Heart left ventricle (tissue), 16 donors: ENCODE data around the gene TPRG1. TPM values are rescaled to one million over a fixed set of nuclear protein-coding genes. Genes with fewer than 3 reads are reported as not detected.

Experiments
- ATAC-seq, 4 donors: fragments of 200-7000 bp; cut with Tn5 transposase; one replicate each; pipeline ENCODE4 v1.9.1; 2020 to 2022; ENCODE audit warnings: moderate library complexity in 4 of 4, mild to moderate bottlenecking in 3 of 4, moderate number of reproducible peaks in 1 of 4
- DNase-seq, 5 donors: peaks; one replicate each; pipeline ENCODE4 v3.0.0-alpha.2; 2020
- H3K27ac ChIP-seq, 12 donors: fragments of 200-600 bp; sonication (generic) in 4 of 12; one replicate each; pipeline versions ENCODE4 v1.5.0 to v1.8.0; 2016 to 2022; ENCODE audit warnings: mild to moderate bottlenecking in 2 of 12
- H3K27me3 ChIP-seq, 9 donors: fragments of 200-600 bp; sonication (generic) in 2 of 9; one replicate each; pipeline versions ENCODE4 v1.5.1 to v1.8.0; 2016 to 2022; ENCODE audit warnings: mild to moderate bottlenecking in 3 of 9
- H3K36me3 ChIP-seq, 9 donors: fragments of 200-600 bp; sonication (generic) in 2 of 9; one replicate each; pipeline versions ENCODE4 v1.5.0 to v1.8.0; 2018 to 2022; ENCODE audit warnings: mild to moderate bottlenecking in 2 of 9
- H3K4me1 ChIP-seq, 12 donors: fragments of 200-600 bp; sonication (generic) in 4 of 12; one replicate each; pipeline versions ENCODE4 v1.5.0 to v1.8.0; 2016 to 2022; ENCODE audit warnings: mild to moderate bottlenecking in 3 of 12
- H3K4me3 ChIP-seq, 12 donors: fragments of 200-600 bp; sonication (generic) in 4 of 12; one replicate each; pipeline versions ENCODE4 v1.5.0 to v1.8.0; 2017 to 2022; ENCODE audit warnings: mild to moderate bottlenecking in 9 of 12, moderate library complexity in 4 of 12
- H3K9me3 ChIP-seq, 12 donors: fragments of 200-600 bp; sonication (generic) in 4 of 12; one replicate each; pipeline versions ENCODE4 v1.5.0 to v1.8.0; 2016 to 2022; ENCODE audit warnings: mild to moderate bottlenecking in 1 of 12
- POLR2A ChIP-seq, 2 donors: fragments of 450-650 bp; IDR thresholded peaks; one replicate each; pipeline ENCODE4 v1.6.1; 2017; ENCODE audit warnings: antibody characterized with exemption in 2 of 2, mild to moderate bottlenecking in 2 of 2, moderate library complexity in 2 of 2
- WGBS, 4 donors: extraction: QIAGEN DNeasy Blood & Tissue Kit in 2 of 4; methylation state at CpG; one replicate each; pipeline versions ENCODE4 v1.1.5 to v1.1.7; 2013 to 2018; 5-methylcytosine and 5-hydroxymethylcytosine counted together
- intact Hi-C, 10 donors: fragments of 100-400 bp; cut with DNase I; formaldehyde crosslinking; loops; one replicate each; pipeline versions ENCODE4 v1.11.1 to v1.14.2; 2022
- long read RNA-seq, 3 donors: library from polyadenylated mRNA; unstranded; transcript quantifications; one replicate each; pipeline ENCODE4 v2.0.0, GENCODE V29; 2020 to 2021
- polyA plus RNA-seq, 2 donors: library from polyadenylated mRNA; stranded (reverse); fragments of 200-250 nt; gene quantifications; one replicate each; pipeline ENCODE4 v1.2.3, GENCODE V29; 2013
- total RNA-seq, 9 donors: library from RNA; depleted of rRNA in 2 of 9; stranded (reverse); fragments of >200 nt in 2 of 9; fragmentation: NEBNext Ultra II Directional in 3 of 9; extraction: Animal tissue kit (Norgen Biotek cat#: 25700) in 3 of 9; gene quantifications; one replicate each; pipeline versions ENCODE4 v1.1.0 to v1.2.4, GENCODE V29; 2016 to 2023
- TF ChIP-seq, protein P1 (sequence below), 12 donors: fragments of 200-600 bp; sonication (generic) in 4 of 12; IDR thresholded peaks; one replicate each; pipeline versions ENCODE4 v1.5.0 to v1.8.0; 2018 to 2022; ENCODE audit warnings: antibody characterized with exemption in 12 of 12, mild to moderate bottlenecking in 5 of 12
- donor health status: ischemic (EF 13 %, LVEDD 7.1; RV severe dilation, severe dysfunction).
- donor health status: healthy with polysubstance abuse.
- donor health status: DM: no; HTN: yes; CAD: no.
- donor health status: DM: no; HTN: no; CAD: no.
- donor health status: ischemic (EF 25% LVEDD 6.9; RV normal size, moderate dysfunction).
- donor health status: ischemic (EF 25% LVEDD 5.7; RV mildly dilated, moderate dysfunction).
- donor health status: healthy.
- donor health status: DM: yes; HTN: yes; CAD: no.
- donor health status: ischemic (EF 35%, LVEDD 5.7; RV mildly dilated, moderate dysfunction).
- donor health status: nonischemic (EF 11% LVEDD 7.7; RV severe dilation, severe dysfunction).
- donor health status: DM: yes; HTN: yes; CAD: no.
- donor health status: PGD.
- donor health status: ischemic (EF 29% LVEDD 5.4; RV normal size, mild dysfunction).
- donor health status: nonischemic (EF 23%, LVEDD 6.1; RV moderate dilation, normal function).

The TPRG1 gene, protein sequence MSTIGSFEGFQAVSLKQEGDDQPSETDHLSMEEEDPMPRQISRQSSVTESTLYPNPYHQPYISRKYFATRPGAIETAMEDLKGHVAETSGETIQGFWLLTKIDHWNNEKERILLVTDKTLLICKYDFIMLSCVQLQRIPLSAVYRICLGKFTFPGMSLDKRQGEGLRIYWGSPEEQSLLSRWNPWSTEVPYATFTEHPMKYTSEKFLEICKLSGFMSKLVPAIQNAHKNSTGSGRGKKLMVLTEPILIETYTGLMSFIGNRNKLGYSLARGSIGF
- total RNA-seq (1 to 10 TPM in 6 of 9 donors, under 1 TPM in 3; 0.13 to 9.5 (median 1.3) TPM), polyA plus RNA-seq (1 to 10 TPM in 1 of 2 donors, under 1 TPM in 1; 0.42 to 1.1 TPM)
- long read RNA-seq, donor 1: 0 reads
- long read RNA-seq, donor 2, partial matches to known transcripts: 0 of 2 reads
- long read RNA-seq, donor 2, other reads (novel, unspliced or antisense): 2 of 2 reads
- long read RNA-seq, donor 3: 0 reads

DNA sequence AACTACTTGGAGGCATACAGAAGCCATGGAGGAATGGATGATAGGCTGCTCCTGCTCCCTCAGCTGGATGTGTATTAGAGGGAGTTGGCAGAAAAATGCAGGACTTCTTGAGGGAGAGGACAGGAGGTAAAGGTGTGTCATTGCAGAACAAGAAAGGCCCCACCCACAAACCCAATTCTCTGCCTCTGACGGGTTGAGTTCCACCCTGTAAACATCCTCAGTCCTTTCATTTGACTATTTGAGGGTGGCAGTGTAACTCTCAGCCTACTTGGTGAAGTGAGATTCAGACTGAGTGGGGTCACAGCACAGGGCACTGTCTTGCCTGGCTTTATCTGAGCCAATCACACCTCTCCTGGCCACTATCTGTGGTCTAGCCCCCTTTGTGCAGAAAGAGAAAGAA, at the start of gene TPRG1:
TPRG1 (plus strand) TSS at position 265 of the 400 bp plus-strand sequence. CDS start 35,414 bp downstream, outside the sequence.
- no peak for TF ChIP-seq POLR2A (IDR thresholded peaks at IDR 0.05)
- TF ChIP-seq, protein P1, sequence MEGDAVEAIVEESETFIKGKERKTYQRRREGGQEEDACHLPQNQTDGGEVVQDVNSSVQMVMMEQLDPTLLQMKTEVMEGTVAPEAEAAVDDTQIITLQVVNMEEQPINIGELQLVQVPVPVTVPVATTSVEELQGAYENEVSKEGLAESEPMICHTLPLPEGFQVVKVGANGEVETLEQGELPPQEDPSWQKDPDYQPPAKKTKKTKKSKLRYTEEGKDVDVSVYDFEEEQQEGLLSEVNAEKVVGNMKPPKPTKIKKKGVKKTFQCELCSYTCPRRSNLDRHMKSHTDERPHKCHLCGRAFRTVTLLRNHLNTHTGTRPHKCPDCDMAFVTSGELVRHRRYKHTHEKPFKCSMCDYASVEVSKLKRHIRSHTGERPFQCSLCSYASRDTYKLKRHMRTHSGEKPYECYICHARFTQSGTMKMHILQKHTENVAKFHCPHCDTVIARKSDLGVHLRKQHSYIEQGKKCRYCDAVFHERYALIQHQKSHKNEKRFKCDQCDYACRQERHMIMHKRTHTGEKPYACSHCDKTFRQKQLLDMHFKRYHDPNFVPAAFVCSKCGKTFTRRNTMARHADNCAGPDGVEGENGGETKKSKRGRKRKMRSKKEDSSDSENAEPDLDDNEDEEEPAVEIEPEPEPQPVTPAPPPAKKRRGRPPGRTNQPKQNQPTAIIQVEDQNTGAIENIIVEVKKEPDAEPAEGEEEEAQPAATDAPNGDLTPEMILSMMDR (IDR thresholded peaks at IDR 0.05): no peak
- H3K9me3 ChIP-seq: no peaks in the 10 kb centered on the region
- 80 to 89% (median 87%) methylated on average over 1 of the region's 1 CpG for WGBS, 4 donors
- DNase-seq: no peak
- no peaks in the 10 kb centered on the region for H3K27me3 ChIP-seq
- H3K4me1 ChIP-seq: no peaks in the 10 kb centered on the region
- intact Hi-C loops: no loop called here
- no peak within 1 kb of the TSS for H3K27ac ChIP-seq
- ATAC-seq: no peak
- H3K36me3 ChIP-seq: no peaks in the 10 kb centered on the region
- H3K4me3 ChIP-seq: no peak within 1 kb of the TSS

DNA sequence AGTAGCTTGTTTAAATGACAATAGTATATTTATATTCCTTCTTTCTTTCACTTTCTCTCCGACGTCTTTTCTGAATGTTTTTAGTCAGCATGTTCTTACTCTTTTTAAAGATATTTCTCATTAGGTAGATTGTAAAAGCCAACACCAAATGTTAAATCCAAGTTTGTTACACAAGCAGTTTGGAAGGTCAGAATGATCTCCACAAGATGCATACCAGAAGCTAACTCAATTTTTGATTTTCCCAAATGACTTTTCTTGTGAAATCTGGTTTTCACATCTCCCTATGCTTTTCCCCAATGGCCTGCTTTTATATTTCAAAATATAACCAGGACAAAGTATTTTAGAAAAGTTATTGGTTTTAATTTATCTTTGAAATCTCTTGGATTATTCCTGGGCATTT, 49.7 kb upstream of the TPRG1 start:
- Histone ChIP-seq H3K27ac (peak overlapping the region in 11 of 12 donors; percentile 20 to 76 (median 59)), H3K27me3 (no peaks in the 10 kb centered on the region), H3K4me3 (peak overlapping the region in 6 of 12 donors; percentile 2 to 35 (median 12)), H3K9me3 (peaks cover 0 to 17% (median 0%) of the 10 kb centered on the region in 12 donors), H3K4me1 (peaks cover 0 to 35% (median 19%) of the 10 kb centered on the region in 12 donors), H3K36me3 (no peaks in the 10 kb centered on the region)
- no peak for DNase-seq
- 56 to 76% (median 73%) methylated on average over 2 of the region's 2 CpGs for WGBS, 4 donors
- ATAC-seq: no peak
- intact Hi-C loops: loop anchor here in 1 of 10 donors (2.0 kb wide), 1 partner anchor 21 kb away; no protein-coding TSS in a partner anchor
- TF ChIP-seq POLR2A (IDR thresholded peaks at IDR 0.05): no peak
- TF ChIP-seq, protein P1 (IDR thresholded peaks at IDR 0.05): no peak

DNA sequence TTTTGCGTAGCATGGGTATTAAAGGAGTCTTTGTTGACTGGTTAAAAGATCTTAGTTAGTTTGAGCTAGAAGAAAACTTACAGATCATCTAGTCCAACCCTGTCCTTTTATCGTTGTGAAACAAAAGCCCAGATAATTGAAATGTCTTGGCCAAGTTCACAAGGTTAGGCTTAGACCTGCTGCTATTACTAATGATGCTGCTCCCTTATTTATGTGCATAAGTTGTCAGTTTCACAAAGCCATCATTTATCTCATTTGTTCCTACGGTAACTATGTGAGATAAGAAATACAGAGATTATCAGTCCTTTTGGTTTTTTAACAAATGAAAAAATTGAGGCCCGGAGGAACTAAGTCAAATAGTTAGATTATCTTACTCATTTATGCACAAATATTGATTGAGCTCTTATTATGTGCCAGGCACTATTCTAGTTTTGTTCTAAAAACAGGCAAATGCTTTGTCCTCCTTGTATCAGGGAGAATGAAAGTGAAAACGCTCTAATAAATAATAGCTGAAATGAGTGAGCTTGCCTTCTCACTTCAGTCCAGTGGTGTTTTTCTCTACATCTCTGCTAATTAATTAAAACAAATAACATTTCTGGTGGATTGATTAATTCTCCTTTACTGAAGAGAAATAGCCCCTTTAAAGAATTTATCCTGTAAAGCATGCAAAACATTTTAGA, 49.1 kb upstream of the TPRG1 start:
- Histone ChIP-seq H3K36me3 (no peaks in the 10 kb centered on the region), H3K4me1 (peaks cover 0 to 35% (median 19%) of the 10 kb centered on the region in 12 donors), H3K9me3 (peaks cover 0 to 17% (median 0%) of the 10 kb centered on the region in 12 donors), H3K4me3 (peak overlapping the region in 6 of 12 donors; percentile 2 to 35 (median 12)), H3K27me3 (no peaks in the 10 kb centered on the region), H3K27ac (peak overlapping the region; percentile 20 to 76 (median 57))
- WGBS, 4 donors: 49 to 58% (median 52%) methylated on average over 5 of the region's 5 CpGs
- intact Hi-C loops: loop anchor here in 1 of 10 donors (2.0 kb wide), 1 partner anchor 22 kb away; no protein-coding TSS in a partner anchor
- no peak for TF ChIP-seq POLR2A (IDR thresholded peaks at IDR 0.05)
- TF ChIP-seq, protein P1 (IDR thresholded peaks at IDR 0.05): no peak
- DNase-seq (no peak), ATAC-seq (peak in 1 of 4 donors; percentile 25)
